Trophoblast cell (in vitro differentiated cells and primary cell): ENCODE measurements around the gene LPAR4.

Experiments
- DNase-seq, 2 donors: peaks; one replicate each; pipeline ENCODE4 v3.0.0-alpha.2; 2016
- H2AFZ ChIP-seq: 2 replicates; pipeline ENCODE4 v1.6.1; 2013; ENCODE audit warnings: low read length, moderate library complexity, mild to moderate bottlenecking; ENCODE audit not compliant: insufficient read depth, poor library complexity
- H2AK5ac ChIP-seq: 2 replicates; pipeline ENCODE4 v1.6.1; 2013; ENCODE audit warnings: mild to moderate bottlenecking, low read length
- H2BK120ac ChIP-seq: 2 replicates; pipeline ENCODE4 v1.6.1; 2013; ENCODE audit warnings: low read length, mild to moderate bottlenecking, moderate library complexity; ENCODE audit not compliant: insufficient read depth, poor library complexity
- H2BK12ac ChIP-seq: 2 replicates; pipeline ENCODE4 v1.6.1; 2013; ENCODE audit warnings: mild to moderate bottlenecking, low read length, moderate library complexity
- H2BK5ac ChIP-seq: 2 replicates; pipeline ENCODE4 v1.6.1; 2013; ENCODE audit warnings: low read length, low read depth, moderate library complexity, mild to moderate bottlenecking; ENCODE audit not compliant: poor library complexity
- H3K14ac ChIP-seq: 2 replicates; pipeline ENCODE4 v1.6.1; 2013; ENCODE audit warnings: mild to moderate bottlenecking, low read length
- H3K18ac ChIP-seq: 2 replicates; pipeline ENCODE4 v1.6.1; 2013; ENCODE audit warnings: mild to moderate bottlenecking, low read length
- H3K23ac ChIP-seq: 2 replicates; pipeline ENCODE4 v1.6.1; 2013; ENCODE audit warnings: low read length
- H3K27ac ChIP-seq: 2 replicates; pipeline ENCODE4 v1.5.1; 2013; ENCODE audit warnings: low read depth, mild to moderate bottlenecking, inconsistent platforms, low read length, moderate library complexity
- H3K27me3 ChIP-seq: 2 replicates; pipeline ENCODE4 v1.6.1; 2013; ENCODE audit warnings: inconsistent platforms, mild to moderate bottlenecking, low read length, moderate library complexity; ENCODE audit not compliant: insufficient read depth
- H3K36me3 ChIP-seq, 2 experiments: 1 replicate in 1 of 2; 2 replicates in 1 of 2; pipeline ENCODE4 v1.6.1; 2013; ENCODE audit warnings: low read length in 2 of 2, mild to moderate bottlenecking in 2 of 2, moderate library complexity in 1 of 2; ENCODE audit not compliant: insufficient read depth in 2 of 2, control insufficient read depth in 1 of 2
- H3K4ac ChIP-seq: 2 replicates; pipeline ENCODE4 v1.6.1; 2013; ENCODE audit warnings: low read depth, mild to moderate bottlenecking, low read length, moderate library complexity
- H3K4me1 ChIP-seq, 2 experiments: 1 replicate in 1 of 2; 2 replicates in 1 of 2; pipeline ENCODE4 v1.6.1; 2013; ENCODE audit warnings: low read length in 2 of 2, mild to moderate bottlenecking in 2 of 2, moderate library complexity in 1 of 2; ENCODE audit not compliant: insufficient read depth in 2 of 2, control insufficient read depth in 1 of 2
- H3K4me2 ChIP-seq: 2 replicates; pipeline ENCODE4 v1.6.1; 2013; ENCODE audit warnings: inconsistent platforms, mild to moderate bottlenecking, low read length, moderate library complexity
- H3K4me3 ChIP-seq: 2 replicates; pipeline ENCODE4 v1.5.1; 2013; ENCODE audit warnings: mild to moderate bottlenecking, low read depth, low read length, inconsistent platforms
- H3K79me1 ChIP-seq: one replicate; pipeline ENCODE4 v1.6.1; 2013; ENCODE audit warnings: low read length
- H3K79me2 ChIP-seq: 2 replicates; pipeline ENCODE4 v1.6.1; 2013; ENCODE audit warnings: low read length, mild to moderate bottlenecking; ENCODE audit not compliant: control insufficient read depth, insufficient read depth, poor library complexity
- H3K9ac ChIP-seq: 2 replicates; pipeline ENCODE4 v1.6.1; 2013; ENCODE audit warnings: mild to moderate bottlenecking, low read length
- H3K9me3 ChIP-seq: 2 replicates; pipeline ENCODE4 v1.6.1; 2013; ENCODE audit warnings: low read depth, mild to moderate bottlenecking, control low read depth, inconsistent platforms, low read length; ENCODE audit not compliant: insufficient read depth
- H4K12ac ChIP-seq: 2 replicates; pipeline ENCODE4 v1.6.1; 2013; ENCODE audit warnings: low read depth, mild to moderate bottlenecking, low read length, moderate library complexity
- H4K8ac ChIP-seq: 2 replicates; pipeline ENCODE4 v1.6.1; 2013; ENCODE audit warnings: low read depth, mild to moderate bottlenecking, low read length, moderate library complexity
- H4K91ac ChIP-seq: one replicate; pipeline ENCODE4 v1.6.1; 2013; ENCODE audit warnings: low read depth, mild to moderate bottlenecking, low read length, moderate library complexity
- WGBS: extraction: QIAGEN DNeasy Blood & Tissue Kit; methylation state at CpG from one replicate; pipeline ENCODE4 v1.1.7; 2013; ENCODE audit warnings: missing lambda C conversion rate; ENCODE audit not compliant: insufficient read length, insufficient coverage; ENCODE audit errors: extremely low coverage; 5-methylcytosine and 5-hydroxymethylcytosine counted together

Gene LPAR4

GRCh38 chrX:78710171-78710570, 37.3 kb upstream of the LPAR4 start:
- no CpG with 5 or more reads among the region's 1 CpG for WGBS

GRCh38 chrX:78712336-78712735, 35.2 kb upstream of the LPAR4 start:
- Histone ChIP-seq H3K14ac (no peak overlapping the region), H3K4me2 (no peak overlapping the region), H4K12ac (no peak overlapping the region), H3K4ac (no peak overlapping the region), H3K79me1 (no peaks in the 10 kb centered on the region), H3K9me3 (no peaks in the 10 kb centered on the region), H3K4me1 (no peaks in the 10 kb centered on the region), H4K91ac (no peak overlapping the region), H3K36me3 (no peaks in the 10 kb centered on the region), H3K27ac (no peak overlapping the region), H3K27me3 (no peaks in the 10 kb centered on the region), H3K4me3 (no peak overlapping the region), H2AK5ac (no peak overlapping the region), H4K8ac (no peak overlapping the region), H3K9ac (no peak overlapping the region), H3K79me2 (no peaks in the 10 kb centered on the region), H2BK5ac (no peak overlapping the region), H2AFZ (no peak overlapping the region), H2BK120ac (no peak overlapping the region), H3K23ac (no peak overlapping the region), H2BK12ac (no peak overlapping the region), H3K18ac (no peak overlapping the region)
- WGBS, result no CpG with 5 or more reads among the region's 1 CpG
- DNase-seq, result no peak

More at GRCh38 chrX:78710171-78710570, 37.3 kb upstream of the LPAR4 start:
- no peaks in the 10 kb centered on the region for H3K79me2 ChIP-seq
- H3K14ac ChIP-seq, result no peak overlapping the region
- no peak overlapping the region for H3K27ac ChIP-seq
- H4K8ac ChIP-seq, result no peak overlapping the region
- H2AK5ac ChIP-seq, result no peak overlapping the region
- no peak overlapping the region for H4K12ac ChIP-seq
- no peak overlapping the region for H3K4me2 ChIP-seq
- H3K4ac ChIP-seq, result no peak overlapping the region
- no peak overlapping the region for H2BK120ac ChIP-seq
- H2AFZ ChIP-seq, result no peak overlapping the region
- H3K9ac ChIP-seq, result no peak overlapping the region
- no peaks in the 10 kb centered on the region for H3K79me1 ChIP-seq
- no peaks in the 10 kb centered on the region for H3K4me1 ChIP-seq
- no peaks in the 10 kb centered on the region for H3K27me3 ChIP-seq
- no peak overlapping the region for H2BK12ac ChIP-seq
- H2BK5ac ChIP-seq, result no peak overlapping the region
- no peaks in the 10 kb centered on the region for H3K36me3 ChIP-seq
- no peak overlapping the region for H4K91ac ChIP-seq
- no peak overlapping the region for H3K18ac ChIP-seq
- no peak for DNase-seq
- no peak overlapping the region for H3K23ac ChIP-seq
- no peak overlapping the region for H3K4me3 ChIP-seq
- no peaks in the 10 kb centered on the region for H3K9me3 ChIP-seq

GRCh38 chrX:78725287-78725686, 22.2 kb upstream of the LPAR4 start:
- H3K14ac ChIP-seq, result no peak overlapping the region

GRCh38 chrX:78746496-78746895, 1.0 kb upstream of the LPAR4 start:
- no peak overlapping the region for H4K8ac ChIP-seq
- no peak overlapping the region for H2BK120ac ChIP-seq
- no peak overlapping the region for H2BK12ac ChIP-seq
- no peak overlapping the region for H2AK5ac ChIP-seq
- H2BK5ac ChIP-seq, result no peak overlapping the region
- H3K18ac ChIP-seq, result no peak overlapping the region
- H4K12ac ChIP-seq, result no peak overlapping the region
- H3K36me3 ChIP-seq, result no peaks in the 10 kb centered on the region
- H3K4ac ChIP-seq, result no peak overlapping the region
- no peaks in the 10 kb centered on the region for H3K79me1 ChIP-seq
- H3K9ac ChIP-seq, result no peak overlapping the region
- no peaks in the 10 kb centered on the region for H3K4me1 ChIP-seq
- no peak overlapping the region for H3K4me2 ChIP-seq
- H3K23ac ChIP-seq, result no peak overlapping the region
- no peak for DNase-seq
- H4K91ac ChIP-seq, result no peak overlapping the region
- H3K27me3 ChIP-seq, result no peaks in the 10 kb centered on the region
- H3K4me3 ChIP-seq, result no peak overlapping the region
- no peaks in the 10 kb centered on the region for H3K79me2 ChIP-seq
- no peak overlapping the region for H3K14ac ChIP-seq
- H2AFZ ChIP-seq, result no peak overlapping the region
- H3K27ac ChIP-seq, result no peak overlapping the region
- no peaks in the 10 kb centered on the region for H3K9me3 ChIP-seq

More at GRCh38 chrX:78725287-78725686, 22.2 kb upstream of the LPAR4 start:
- H3K4me3 ChIP-seq, result no peak overlapping the region
- no peak overlapping the region for H2BK12ac ChIP-seq
- H3K27ac ChIP-seq, result no peak overlapping the region
- no peaks in the 10 kb centered on the region for H3K79me1 ChIP-seq
- WGBS, result no CpG with 5 or more reads among the region's 2 CpGs
- no peak overlapping the region for H3K4me2 ChIP-seq
- H3K4me1 ChIP-seq, result no peaks in the 10 kb centered on the region
- no peaks in the 10 kb centered on the region for H3K79me2 ChIP-seq
- no peak overlapping the region for H4K91ac ChIP-seq
- H3K4ac ChIP-seq, result no peak overlapping the region
- DNase-seq, result no peak
- no peak overlapping the region for H2BK120ac ChIP-seq
- no peaks in the 10 kb centered on the region for H3K9me3 ChIP-seq
- H3K9ac ChIP-seq, result no peak overlapping the region
- H3K27me3 ChIP-seq, result no peaks in the 10 kb centered on the region
- H2AFZ ChIP-seq, result no peak overlapping the region
- H2AK5ac ChIP-seq, result no peak overlapping the region
- no peak overlapping the region for H2BK5ac ChIP-seq
- H3K36me3 ChIP-seq, result no peaks in the 10 kb centered on the region
- no peak overlapping the region for H4K8ac ChIP-seq
- no peak overlapping the region for H3K23ac ChIP-seq
- H3K18ac ChIP-seq, result no peak overlapping the region
- H4K12ac ChIP-seq, result no peak overlapping the region
